Left lung (tissue), 10 donors: ENCODE measurements around the gene CPEB4. TPM values are rescaled to one million over a fixed set of nuclear protein-coding genes. Genes with fewer than 3 reads are reported as not detected.

Source experiments
- ATAC-seq: fragments of 200-7000 bp; cut with Tn5 transposase; one replicate; pipeline ENCODE4 v1.9.1; 2020; ENCODE audit warnings: moderate library complexity
- DNase-seq, 4 donors: peaks; one replicate each; pipeline ENCODE4 v3.0.0-alpha.2; 2013 to 2020
- H3K27ac ChIP-seq, 2 donors: fragments of 200-600 bp; sonication (generic) in 1 of 2; one replicate each; pipeline versions ENCODE4 v1.5.0 to v1.8.0; 2020 to 2021
- H3K27me3 ChIP-seq, 2 donors: fragments of 200-600 bp; sonication (generic) in 1 of 2; one replicate each; pipeline versions ENCODE4 v1.5.0 to v1.8.0; 2020 to 2021
- H3K36me3 ChIP-seq, 2 donors: fragments of 200-600 bp; sonication (generic) in 1 of 2; one replicate each; pipeline versions ENCODE4 v1.5.0 to v1.8.0; 2020 to 2021
- H3K4me1 ChIP-seq, 2 donors: fragments of 200-600 bp; one replicate each; pipeline ENCODE4 v1.8.0; 2021
- H3K4me3 ChIP-seq, 2 donors: fragments of 200-600 bp; sonication (generic) in 1 of 2; one replicate each; pipeline versions ENCODE4 v1.5.0 to v1.8.0; 2020 to 2021; ENCODE audit warnings: mild to moderate bottlenecking in 1 of 2
- H3K9me3 ChIP-seq, 2 donors: fragments of 200-600 bp; sonication (generic) in 1 of 2; one replicate each; pipeline versions ENCODE4 v1.5.0 to v1.8.0; 2020 to 2021
- CTCF ChIP-seq, 2 donors: fragments of 200-600 bp; sonication (generic) in 1 of 2; IDR thresholded peaks; one replicate each; pipeline versions ENCODE4 v1.5.0 to v1.8.0; 2021; ENCODE audit warnings: antibody characterized with exemption in 2 of 2
- intact Hi-C, 2 donors: fragments of 100-400 bp; cut with DNase I; formaldehyde crosslinking; loops; one replicate each; pipeline versions ENCODE4 v1.11.2 to v1.14.2; 2022
- polyA plus RNA-seq, 6 donors: library from polyadenylated mRNA; unstranded; fragments of 120-200 nt; gene quantifications; one replicate each; pipeline ENCODE4 v1.2.1, GENCODE V29; 2013; ENCODE audit not compliant: insufficient read length in 6 of 6
- total RNA-seq, 2 donors: library from RNA; stranded (reverse); fragmentation: NEBNext Ultra II Directional; extraction: Animal tissue kit (Norgen Biotek cat#: 25700); gene quantifications; one replicate each; pipeline ENCODE4 v1.2.1, GENCODE V29; 2021
- donor health status: DM: no; HTN: yes; CAD: no.
- donor health status: DM: no; HTN: no; CAD: no.

CPEB4 gene
- total and polyA plus RNA-seq, 8 donors, result 16.3 to 59.6 (median 18.0) TPM

GRCh38 chr5:173964506-173964905 is 76.4 kb downstream of the CPEB4 start:
- Histone ChIP-seq H3K27me3 (no peaks in the 10 kb centered on the region), H3K27ac (no peak overlapping the region), H3K36me3 (peaks cover 0 to 4% of the 10 kb centered on the region in 2 donors), H3K4me1 (peaks cover 0 to 1% of the 10 kb centered on the region in 2 donors), H3K4me3 (no peak overlapping the region), H3K9me3 (no peaks in the 10 kb centered on the region)
- DNase-seq, result no peak
- ATAC-seq, result no peak
- no peak for TF ChIP-seq CTCF (IDR thresholded peaks at IDR 0.05)
- intact Hi-C loops, result no loop called here

- ATAC-seq (no peak), DNase-seq (no peak)
- Histone ChIP-seq H3K4me3 (no peak overlapping the region), H3K4me1 (peaks cover 0 to 5% of the 10 kb centered on the region in 2 donors), H3K36me3 (no peaks in the 10 kb centered on the region), H3K9me3 (no peaks in the 10 kb centered on the region), H3K27ac (no peak overlapping the region), H3K27me3 (no peaks in the 10 kb centered on the region)
- intact Hi-C loops, result no loop called here
- TF ChIP-seq CTCF (IDR thresholded peaks at IDR 0.05), result no peak
Observed at GRCh38 chr5:173967241-173967640, 79.1 kb downstream of the CPEB4 start.

- Histone ChIP-seq H3K4me3 (no peak overlapping the region), H3K27me3 (no peaks in the 10 kb centered on the region), H3K4me1 (peaks cover 0 to 15% of the 10 kb centered on the region in 2 donors), H3K9me3 (no peaks in the 10 kb centered on the region), H3K27ac (no peak overlapping the region), H3K36me3 (no peaks in the 10 kb centered on the region)
- intact Hi-C loops, result no loop called here
- no peak for DNase-seq
- no peak for TF ChIP-seq CTCF (IDR thresholded peaks at IDR 0.05)
- ATAC-seq, result no peak
Observed at GRCh38 chr5:173968154-173968797, 80.1 kb downstream of the CPEB4 start.

- Histone ChIP-seq H3K4me1 (peaks cover 0 to 19% of the 10 kb centered on the region in 2 donors), H3K27ac (peak overlapping the region in 1 of 2 donors; percentile 1), H3K9me3 (no peaks in the 10 kb centered on the region), H3K27me3 (no peaks in the 10 kb centered on the region), H3K36me3 (no peaks in the 10 kb centered on the region), H3K4me3 (no peak overlapping the region)
- peak; percentile 61 for ATAC-seq
- no peak for DNase-seq
- TF ChIP-seq CTCF (IDR thresholded peaks at IDR 0.05), result no peak
- intact Hi-C loops, result loop anchor here in 1 of 2 donors (10.0 kb wide), 1 partner anchor 355 kb away; the partner anchor contains the start of gene BOD1
Observed at GRCh38 chr5:173969167-173970049, 81.3 kb downstream of the CPEB4 start.
